Liver (tissue), 9 donors: Measurements from ENCODE around the gene SPEG. TPM values are rescaled to one million over a fixed set of nuclear protein-coding genes. Genes with fewer than 3 reads are reported as not detected.

ENCODE experiments used
- DNase-seq: peaks from one replicate; pipeline ENCODE4 v3.0.0-alpha.2; 2017; ENCODE audit warnings: low spot score
- H3K27ac ChIP-seq, 2 donors: one replicate each; pipeline ENCODE4 v1.7.0; 2013; ENCODE audit warnings: inconsistent platforms in 2 of 2, low read length in 2 of 2, control low read depth in 1 of 2, low read depth in 1 of 2, mild to moderate bottlenecking in 1 of 2
- H3K27me3 ChIP-seq, 4 donors: one replicate each; pipeline versions ENCODE4 v1.6.1 to v1.7.0; 2013; ENCODE audit warnings: low read length in 3 of 4, inconsistent platforms in 1 of 4, mild to moderate bottlenecking in 1 of 4, moderate library complexity in 1 of 4; ENCODE audit not compliant: control insufficient read depth in 4 of 4, insufficient read depth in 4 of 4
- H3K36me3 ChIP-seq, 4 donors: one replicate each; pipeline versions ENCODE4 v1.6.1 to v1.7.0; 2013; ENCODE audit warnings: low read length in 3 of 4, mild to moderate bottlenecking in 3 of 4, low read depth in 1 of 4, moderate library complexity in 1 of 4; ENCODE audit not compliant: control insufficient read depth in 4 of 4, insufficient read depth in 3 of 4
- H3K4me1 ChIP-seq, 4 donors: one replicate each; pipeline versions ENCODE4 v1.6.1 to v1.7.0; 2013; ENCODE audit warnings: low read length in 3 of 4, mild to moderate bottlenecking in 3 of 4, moderate library complexity in 1 of 4; ENCODE audit not compliant: control insufficient read depth in 4 of 4, insufficient read depth in 4 of 4
- H3K4me3 ChIP-seq, 3 donors: one replicate each; pipeline versions ENCODE4 v1.6.1 to v1.7.0; 2013; ENCODE audit warnings: low read length in 3 of 3, control low read depth in 1 of 3, low read depth in 1 of 3, mild to moderate bottlenecking in 1 of 3
- H3K9ac ChIP-seq, 2 donors: one replicate each; pipeline ENCODE4 v1.7.0; 2013; ENCODE audit warnings: low read length in 2 of 2, mild to moderate bottlenecking in 2 of 2, moderate library complexity in 2 of 2, control low read depth in 1 of 2, low read depth in 1 of 2
- H3K9me3 ChIP-seq, 4 donors: one replicate each; pipeline versions ENCODE4 v1.6.1 to v1.7.0; 2013; ENCODE audit warnings: low read length in 3 of 4; ENCODE audit not compliant: control insufficient read depth in 4 of 4
- ATF3 ChIP-seq: IDR thresholded peaks from 2 replicates; pipeline ENCODE4 v1.6.1; 2016; ENCODE audit warnings: antibody characterized with exemption
- CTCF ChIP-seq: fragments of 150-350 bp; IDR thresholded peaks from 2 replicates; pipeline ENCODE4 v1.5.1; 2017; ENCODE audit warnings: improper control_type of control experiment, low read depth, low read length; ENCODE audit not compliant: missing input control
- EGR1 ChIP-seq, 2 donors: IDR thresholded peaks; 2 replicates each; pipeline ENCODE4 v1.6.1; 2016 to 2018; ENCODE audit warnings: antibody characterized with exemption in 2 of 2, low read depth in 2 of 2
- FOXA1 ChIP-seq: IDR thresholded peaks from 2 replicates; pipeline ENCODE4 v1.6.1; 2016; ENCODE audit warnings: antibody characterized with exemption
- FOXA2 ChIP-seq: IDR thresholded peaks from 2 replicates; pipeline ENCODE4 v1.6.1; 2016; ENCODE audit warnings: antibody characterized with exemption
- GABPA ChIP-seq, 2 donors: IDR thresholded peaks in 1 of 2; conservative IDR thresholded peaks in 1 of 2; 2 replicates each; pipeline ENCODE4 v1.6.1; 2016; ENCODE audit warnings: antibody characterized with exemption in 2 of 2, mild to moderate bottlenecking in 1 of 2, moderate library complexity in 1 of 2
- HNF4A ChIP-seq, 2 donors: conservative IDR thresholded peaks; 2 replicates each; pipeline ENCODE4 v1.6.1; 2016; ENCODE audit warnings: antibody characterized with exemption in 2 of 2, mild to moderate bottlenecking in 2 of 2
- HNF4G ChIP-seq: IDR thresholded peaks from 2 replicates; pipeline ENCODE4 v1.6.1; 2016; ENCODE audit warnings: antibody characterized with exemption
- JUND ChIP-seq, 2 donors: IDR thresholded peaks; 2 replicates each; pipeline ENCODE4 v1.6.1; 2016; ENCODE audit warnings: antibody characterized with exemption in 2 of 2
- MAX ChIP-seq: IDR thresholded peaks from 2 replicates; pipeline ENCODE4 v1.6.1; 2016; ENCODE audit warnings: antibody characterized with exemption
- NR2F2 ChIP-seq: IDR thresholded peaks from 2 replicates; pipeline ENCODE4 v1.6.1; 2016; ENCODE audit warnings: antibody characterized with exemption
- RAD21 ChIP-seq, 2 donors: IDR thresholded peaks; 2 replicates each; pipeline ENCODE4 v1.6.1; 2016; ENCODE audit warnings: antibody characterized with exemption in 2 of 2, mild to moderate bottlenecking in 2 of 2
- REST ChIP-seq: IDR thresholded peaks from 2 replicates; pipeline ENCODE4 v1.6.1; 2016; ENCODE audit warnings: antibody characterized with exemption, mild to moderate bottlenecking
- RXRA ChIP-seq, 2 donors: IDR thresholded peaks; 2 replicates each; pipeline ENCODE4 v1.6.1; 2017 to 2018; ENCODE audit warnings: antibody characterized with exemption in 2 of 2, mild to moderate bottlenecking in 1 of 2
- SP1 ChIP-seq: IDR thresholded peaks from 2 replicates; pipeline ENCODE4 v1.6.1; 2018; ENCODE audit warnings: antibody characterized with exemption, mild to moderate bottlenecking
- TAF1 ChIP-seq: conservative IDR thresholded peaks from 2 replicates; pipeline ENCODE4 v1.6.1; 2016; ENCODE audit warnings: antibody characterized with exemption, mild to moderate bottlenecking
- YY1 ChIP-seq: IDR thresholded peaks from 2 replicates; pipeline ENCODE4 v1.6.1; 2016; ENCODE audit warnings: antibody characterized with exemption, mild to moderate bottlenecking
- ZBTB33 ChIP-seq: IDR thresholded peaks from 2 replicates; pipeline ENCODE4 v1.6.1; 2016; ENCODE audit warnings: antibody characterized with exemption
- WGBS: extraction: QIAGEN DNeasy Blood & Tissue Kit; methylation state at CpG from one replicate; pipeline ENCODE4 v1.1.7; 2013; 5-methylcytosine and 5-hydroxymethylcytosine counted together
- polyA plus RNA-seq, 2 donors: library from polyadenylated mRNA; stranded (reverse) in 1 of 2; unstranded in 1 of 2; fragments of 200-250 nt in 1 of 2; fragments of >200 nt in 1 of 2; fragmentation: Nextera tagmentation in 1 of 2; extraction: Ambion mirVana in 1 of 2; gene quantifications; one replicate each; pipeline versions ENCODE4 v1.2.1 to v1.2.3, GENCODE V29; 2013 to 2015
- total RNA-seq, 2 donors: library from RNA; depleted of rRNA; stranded (reverse); fragments of >200 nt; gene quantifications; one replicate each; pipeline ENCODE4 v1.2.3, GENCODE V29; 2014
- donor health status: healthy.
- donor health status: healthy.
- donor health status: healthy.
- donor health status: healthy.
- donor health status: healthy.

SPEG gene
- total and polyA plus RNA-seq, 4 donors = 0.51 to 0.96 (median 0.66) TPM

GRCh38 chr2:219461669-219462068, 27.0 kb downstream of the SPEG start:
- DNase-seq = no peak
- Histone ChIP-seq H3K27ac (no peak overlapping the region), H3K27me3 (peaks cover 0 to 2% (median 0%) of the 10 kb centered on the region in 4 donors), H3K9me3 (no peaks in the 10 kb centered on the region), H3K4me1 (no peaks in the 10 kb centered on the region), H3K4me3 (no peak overlapping the region), H3K9ac (no peak overlapping the region), H3K36me3 (no peaks in the 10 kb centered on the region)
- no peak for TF ChIP-seq NR2F2
- TF ChIP-seq YY1 = no peak
- no peak for TF ChIP-seq CTCF
- TF ChIP-seq GABPA (IDR thresholded peaks at IDR 0.05 in 1 of 2, conservative IDR thresholded peaks at IDR 0.05 in 1 of 2) = no peak
- TF ChIP-seq FOXA1 = no peak
- no peak for TF ChIP-seq FOXA2
- TF ChIP-seq REST = no peak
- no peak for TF ChIP-seq RXRA (IDR thresholded peaks at IDR 0.05)
- WGBS = 90% methylated on average over 14 of the region's 14 CpGs

- WGBS = 88% methylated on average over 9 of the region's 9 CpGs
Measured at GRCh38 chr2:219462349-219462748, 27.7 kb downstream of the SPEG start.

More at GRCh38 chr2:219462349-219462748, 27.7 kb downstream of the SPEG start:
- Histone ChIP-seq H3K4me3 (no peak overlapping the region), H3K36me3 (no peaks in the 10 kb centered on the region), H3K27me3 (peaks cover 0 to 2% (median 0%) of the 10 kb centered on the region in 4 donors), H3K9me3 (no peaks in the 10 kb centered on the region), H3K9ac (no peak overlapping the region), H3K4me1 (no peaks in the 10 kb centered on the region), H3K27ac (no peak overlapping the region)
- no peak for DNase-seq
- TF ChIP-seq YY1 (no peak), EGR1 (IDR thresholded peaks at IDR 0.05; ENCODE audit: low read depth in 2 of 2) (no peak), REST (no peak), FOXA2 (no peak), MAX (no peak), CTCF (no peak), TAF1 (no peak), ZBTB33 (no peak), JUND (IDR thresholded peaks at IDR 0.05) (no peak), FOXA1 (no peak), RAD21 (IDR thresholded peaks at IDR 0.05) (no peak), NR2F2 (no peak), ATF3 (no peak), RXRA (IDR thresholded peaks at IDR 0.05) (no peak), HNF4A (conservative IDR thresholded peaks at IDR 0.05) (no peak), SP1 (no peak), HNF4G (no peak), GABPA (IDR thresholded peaks at IDR 0.05 in 1 of 2, conservative IDR thresholded peaks at IDR 0.05 in 1 of 2) (no peak)
